WTC11 (cell line): ENCODE data around the gene CD37.

Experiments
- CBFB ChIP-seq: sonication (generic); formaldehyde crosslinking; IDR thresholded peaks from 2 replicates; pipeline ENCODE4 v1.8.1; 2022; ENCODE audit warnings: mild to moderate bottlenecking, low read depth, missing genetic modification reagents
- CTCF ChIP-seq: fragments of 200-600 bp; IDR thresholded peaks from 2 replicates; pipeline ENCODE4 v1.8.0; 2022; ENCODE audit warnings: antibody characterized with exemption
- ELF4 ChIP-seq: sonication (generic); formaldehyde crosslinking; IDR thresholded peaks from 2 replicates; pipeline ENCODE4 v1.8.1; 2022; ENCODE audit warnings: low read depth, mild to moderate bottlenecking, moderate library complexity, missing genetic modification reagents
- FOXK1 ChIP-seq: sonication (generic); formaldehyde crosslinking; IDR thresholded peaks from 2 replicates; pipeline ENCODE4 v1.8.0; 2022; ENCODE audit warnings: mild to moderate bottlenecking, moderate library complexity, missing genetic modification reagents
- JUN ChIP-seq: sonication (generic); formaldehyde crosslinking; IDR thresholded peaks from 2 replicates; pipeline ENCODE4 v1.8.0; 2023; ENCODE audit warnings: mild to moderate bottlenecking, missing genetic modification reagents
- KAT7 ChIP-seq: sonication (generic); formaldehyde crosslinking; IDR thresholded peaks from 2 replicates; pipeline ENCODE4 v1.8.1; 2023; ENCODE audit warnings: missing genetic modification reagents, mild to moderate bottlenecking, borderline replicate concordance
- MLX ChIP-seq: sonication (generic); formaldehyde crosslinking; IDR thresholded peaks from 2 replicates; pipeline ENCODE4 v1.8.1; 2023; ENCODE audit warnings: mild to moderate bottlenecking, missing genetic modification reagents, moderate library complexity
- NFYB ChIP-seq: sonication (generic); formaldehyde crosslinking; conservative IDR thresholded peaks from 2 replicates; pipeline ENCODE4 v1.8.0; 2022; ENCODE audit warnings: low read depth, missing genetic modification reagents
- NR1H2 ChIP-seq: sonication (generic); formaldehyde crosslinking; IDR thresholded peaks from 2 replicates; pipeline ENCODE4 v1.9.0; 2021; ENCODE audit warnings: mild to moderate bottlenecking, moderate library complexity, missing genetic modification reagents
- ZMAT4 ChIP-seq: fragments of 250-450 bp; sonication (Bioruptor Pico); IDR thresholded peaks from 2 replicates; pipeline ENCODE4 v1.9.0; 2021; ENCODE audit warnings: mild to moderate bottlenecking
- ZNF121 ChIP-seq: sonication (generic); formaldehyde crosslinking; IDR thresholded peaks from 2 replicates; pipeline ENCODE4 v1.8.0; 2023; ENCODE audit warnings: missing genetic modification reagents
- ZNF396 ChIP-seq: fragments of 250-450 bp; sonication (Bioruptor Pico); IDR thresholded peaks from 2 replicates; pipeline ENCODE4 v1.8.0; 2021; ENCODE audit warnings: mild to moderate bottlenecking, moderate library complexity, borderline replicate concordance
- ZNF416 ChIP-seq: fragments of 250-450 bp; sonication (Bioruptor Pico); IDR thresholded peaks from 2 replicates; pipeline ENCODE4 v1.9.0; 2021; ENCODE audit warnings: mild to moderate bottlenecking, inconsistent platforms
- TF ChIP-seq, protein P1 (sequence below): fragments of 250-450 bp; sonication (Bioruptor Pico); IDR thresholded peaks from 2 replicates; pipeline ENCODE4 v1.8.0; 2021; ENCODE audit warnings: mild to moderate bottlenecking

GRCh38 chr19:49374665-49375434 is 39.6 kb downstream of the CD37 start:
- no peak for TF ChIP-seq ZNF396 (CRISPR knock-in tag)
- no peak for TF ChIP-seq JUN (CRISPR knock-in tag)
- no peak for TF ChIP-seq CTCF
- TF ChIP-seq KAT7 (CRISPR knock-in tag), result no peak
- TF ChIP-seq, protein P1, sequence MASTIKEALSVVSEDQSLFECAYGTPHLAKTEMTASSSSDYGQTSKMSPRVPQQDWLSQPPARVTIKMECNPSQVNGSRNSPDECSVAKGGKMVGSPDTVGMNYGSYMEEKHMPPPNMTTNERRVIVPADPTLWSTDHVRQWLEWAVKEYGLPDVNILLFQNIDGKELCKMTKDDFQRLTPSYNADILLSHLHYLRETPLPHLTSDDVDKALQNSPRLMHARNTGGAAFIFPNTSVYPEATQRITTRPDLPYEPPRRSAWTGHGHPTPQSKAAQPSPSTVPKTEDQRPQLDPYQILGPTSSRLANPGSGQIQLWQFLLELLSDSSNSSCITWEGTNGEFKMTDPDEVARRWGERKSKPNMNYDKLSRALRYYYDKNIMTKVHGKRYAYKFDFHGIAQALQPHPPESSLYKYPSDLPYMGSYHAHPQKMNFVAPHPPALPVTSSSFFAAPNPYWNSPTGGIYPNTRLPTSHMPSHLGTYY, result no peak
- TF ChIP-seq CBFB (CRISPR knock-in tag), result no peak
- no peak for TF ChIP-seq NFYB (CRISPR knock-in tag)
- TF ChIP-seq NR1H2 (CRISPR knock-in tag), result no peak
- TF ChIP-seq ELF4 (CRISPR knock-in tag), result no peak
- no peak for TF ChIP-seq FOXK1 (CRISPR knock-in tag)
- no peak for TF ChIP-seq ZNF416 (CRISPR knock-in tag)
- no peak for TF ChIP-seq ZNF121 (CRISPR knock-in tag)
- TF ChIP-seq ZMAT4 (CRISPR knock-in tag), result no peak
- TF ChIP-seq MLX (CRISPR knock-in tag), result no peak
